Measurements from ENCODE around the gene RHNO1.

GRCh38 chr12:2890001-2890387 is 13.0 kb downstream of the RHNO1 start:
- no peak for TF ChIP-seq EZH2 (IDR thresholded peaks at IDR 0.05; ENCODE audit: borderline replicate concordance, low read depth, low read length, severe bottlenecking)
- TF ChIP-seq, protein P1, sequence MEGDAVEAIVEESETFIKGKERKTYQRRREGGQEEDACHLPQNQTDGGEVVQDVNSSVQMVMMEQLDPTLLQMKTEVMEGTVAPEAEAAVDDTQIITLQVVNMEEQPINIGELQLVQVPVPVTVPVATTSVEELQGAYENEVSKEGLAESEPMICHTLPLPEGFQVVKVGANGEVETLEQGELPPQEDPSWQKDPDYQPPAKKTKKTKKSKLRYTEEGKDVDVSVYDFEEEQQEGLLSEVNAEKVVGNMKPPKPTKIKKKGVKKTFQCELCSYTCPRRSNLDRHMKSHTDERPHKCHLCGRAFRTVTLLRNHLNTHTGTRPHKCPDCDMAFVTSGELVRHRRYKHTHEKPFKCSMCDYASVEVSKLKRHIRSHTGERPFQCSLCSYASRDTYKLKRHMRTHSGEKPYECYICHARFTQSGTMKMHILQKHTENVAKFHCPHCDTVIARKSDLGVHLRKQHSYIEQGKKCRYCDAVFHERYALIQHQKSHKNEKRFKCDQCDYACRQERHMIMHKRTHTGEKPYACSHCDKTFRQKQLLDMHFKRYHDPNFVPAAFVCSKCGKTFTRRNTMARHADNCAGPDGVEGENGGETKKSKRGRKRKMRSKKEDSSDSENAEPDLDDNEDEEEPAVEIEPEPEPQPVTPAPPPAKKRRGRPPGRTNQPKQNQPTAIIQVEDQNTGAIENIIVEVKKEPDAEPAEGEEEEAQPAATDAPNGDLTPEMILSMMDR (IDR thresholded peaks at IDR 0.05; ENCODE audit: borderline replicate concordance, extremely low read depth, low read length, poor library complexity, severe bottlenecking) = no peak
